ENCODE results near the gene RHOXF2B.
"Not testable (repeated sequence)": the region's sequence is repeated elsewhere in the genome, so short reads cannot be mapped to it uniquely, and the experiment has no call there.

RHOXF2B gene

GRCh38 chrX:120077590-120077989, at the start of gene RHOXF2B:
RHOXF2B (minus strand) TSS chrX:120077690; CDS start chrX:120077552, 138 bp downstream.
- not testable (repeated sequence) for DNase-seq

- DNase-seq: no peak
These were observed 48.0 kb upstream of the RHOXF2B start for GRCh38 chrX:120125444-120125843.

GRCh38 chrX:120120223-120120622, 42.7 kb upstream of the RHOXF2B start:
- DNase-seq: no peak

GRCh38 chrX:120115438-120115963, 38.0 kb upstream of the RHOXF2B start, which contains the start of gene RHOXF1:
RHOXF1 (minus strand) TSS chrX:120115913; CDS start chrX:120115862, 51 bp downstream.
- no peak for DNase-seq

GRCh38 chrX:120111611-120112010, 34.1 kb upstream of the RHOXF2B start:
- no peak for DNase-seq

- no peak for DNase-seq
These were observed 31.9 kb upstream of the RHOXF2B start for GRCh38 chrX:120109378-120109777.

GRCh38 chrX:120104707-120105106, 27.2 kb upstream of the RHOXF2B start:
- not testable (repeated sequence) for DNase-seq

GRCh38 chrX:120101057-120101456, 23.6 kb upstream of the RHOXF2B start:
- not testable (repeated sequence) for DNase-seq

GRCh38 chrX:120090208-120090607, 12.7 kb upstream of the RHOXF2B start:
- no peak for DNase-seq

- no peak for DNase-seq
These were observed 10.0 kb upstream of the RHOXF2B start for GRCh38 chrX:120087289-120088017.

- not testable (repeated sequence) for DNase-seq
These were observed 8.2 kb upstream of the RHOXF2B start for GRCh38 chrX:120085553-120086185.

GRCh38 chrX:120066169-120066568, 11.3 kb downstream of the RHOXF2B start:
- DNase-seq: not testable (repeated sequence)

- not testable (repeated sequence) for DNase-seq
These were observed 34.8 kb downstream of the RHOXF2B start for GRCh38 chrX:120042712-120043111.

GRCh38 chrX:120042247-120042646, 35.2 kb downstream of the RHOXF2B start:
- not testable (repeated sequence) for DNase-seq

- not testable (repeated sequence) for DNase-seq
These were observed 37.3 kb downstream of the RHOXF2B start for GRCh38 chrX:120040176-120040575.

GRCh38 chrX:120039087-120039733, 38.3 kb downstream of the RHOXF2B start:
- not testable (repeated sequence) for DNase-seq

GRCh38 chrX:120036704-120037103, 40.8 kb downstream of the RHOXF2B start:
- DNase-seq: no peak

GRCh38 chrX:120035522-120036309, 41.8 kb downstream of the RHOXF2B start:
- DNase-seq: not testable (repeated sequence)

- no peak for DNase-seq
These were observed 48.1 kb downstream of the RHOXF2B start for GRCh38 chrX:120029354-120029753.

GRCh38 chrX:120023259-120023658, 54.2 kb downstream of the RHOXF2B start:
- DNase-seq: no peak

- no peak for DNase-seq
These were observed 54.7 kb downstream of the RHOXF2B start for GRCh38 chrX:120022763-120023162.

Measured in CD4-positive, alpha-beta T cell treated with Interleukin-17A for 4 hours (primary cell).